Activated CD4-positive, CD25-positive, alpha-beta regulatory T cell treated with anti-CD3 and anti-CD28 coated beads, Interleukin-2, amount 50 U/mL, for 24 hours (primary cell): ENCODE results near the gene SKI.

Experiments used
- ATAC-seq, 2 donors: fragments of 150-1000 bp; cut with Tn5 transposase; one replicate each; pipeline ENCODE4 v1.10.0; 2021; ENCODE audit warnings: mild to moderate bottlenecking in 1 of 2, moderate library complexity in 1 of 2

The SKI gene

DNA sequence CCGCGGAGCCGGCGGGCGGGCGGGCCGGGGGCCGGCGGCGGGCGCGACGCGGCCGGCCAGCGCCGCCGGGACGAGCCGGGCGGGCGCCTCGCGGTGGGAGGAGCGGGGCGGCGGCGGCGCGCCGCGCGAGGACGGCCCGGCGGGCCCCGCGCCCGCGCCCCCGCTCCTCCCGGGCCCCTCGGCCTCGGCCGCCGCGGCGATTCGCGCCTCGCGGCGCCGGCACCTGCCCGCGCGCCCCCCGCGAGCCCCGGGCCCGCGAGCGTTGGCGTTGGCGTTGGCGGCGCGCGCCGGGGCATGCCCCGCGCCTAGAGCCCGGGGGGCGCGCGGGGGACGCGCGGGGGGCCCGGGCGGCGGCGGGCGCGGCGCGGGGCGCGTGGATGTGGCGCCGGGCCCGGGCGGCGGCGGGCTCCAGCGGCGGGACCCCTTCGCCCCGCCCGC is at the start of gene SKI:
SKI (plus strand) TSS at position 163 of the 438 bp plus-strand sequence. CDS start 448 bp downstream, outside the sequence.
- no peak for ATAC-seq

DNA sequence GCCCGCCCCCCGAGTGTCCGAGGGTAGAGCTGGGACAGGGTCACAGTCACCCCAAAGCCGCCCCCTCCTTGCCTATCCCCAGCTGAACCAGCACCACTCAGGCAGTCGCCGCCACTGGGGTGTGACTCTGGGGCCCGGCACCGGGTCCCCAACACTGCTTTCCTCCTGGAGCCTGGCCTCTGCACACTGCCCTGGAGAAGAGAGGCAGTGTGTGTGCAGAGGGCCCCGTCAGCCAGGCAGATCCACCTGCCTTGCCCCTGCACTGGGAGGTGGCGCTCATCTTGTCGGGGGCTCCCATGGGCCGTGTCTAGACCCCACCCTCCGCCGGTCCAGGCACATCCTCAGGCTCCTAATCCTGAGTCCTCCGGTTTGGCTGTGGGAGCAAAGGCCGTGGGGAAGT is 49.2 kb upstream of the SKI start:
- ATAC-seq = no peak

DNA sequence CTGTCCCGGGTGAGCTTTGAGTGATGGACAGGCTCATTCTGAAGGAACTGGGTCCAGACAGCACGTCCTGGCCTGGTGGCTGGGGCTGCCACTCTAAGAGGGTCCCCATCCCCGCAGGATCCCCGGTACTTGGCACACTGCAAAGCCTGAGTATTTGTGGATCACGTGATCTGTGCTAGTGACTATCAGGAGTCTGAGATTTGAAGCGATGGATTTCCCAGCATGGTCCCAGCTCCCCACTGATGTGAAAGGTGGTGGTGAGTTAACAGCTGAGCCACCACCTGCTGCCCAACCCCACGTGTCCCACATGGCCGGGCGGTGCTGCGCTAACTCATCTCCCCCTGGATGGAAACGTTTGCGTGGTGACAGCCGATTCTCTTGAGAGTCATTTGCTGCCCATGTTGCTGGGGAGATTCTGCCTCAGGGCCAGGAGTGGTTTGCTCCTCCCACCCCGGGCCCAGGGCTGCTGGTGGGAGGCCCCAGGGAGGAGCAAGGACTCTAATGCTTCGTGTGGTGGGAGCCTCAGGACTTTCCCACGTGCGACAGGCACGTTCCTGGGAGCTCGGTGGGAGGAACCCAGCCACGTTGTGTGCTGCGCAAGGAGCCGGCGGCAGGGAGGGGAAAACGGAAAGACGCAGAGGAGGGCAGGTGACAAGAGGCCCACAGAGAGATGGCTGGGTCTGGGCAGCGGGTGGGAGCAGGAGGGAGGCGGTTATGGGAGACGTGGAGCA is 48.7 kb upstream of the SKI start:
- ATAC-seq = no peak

DNA sequence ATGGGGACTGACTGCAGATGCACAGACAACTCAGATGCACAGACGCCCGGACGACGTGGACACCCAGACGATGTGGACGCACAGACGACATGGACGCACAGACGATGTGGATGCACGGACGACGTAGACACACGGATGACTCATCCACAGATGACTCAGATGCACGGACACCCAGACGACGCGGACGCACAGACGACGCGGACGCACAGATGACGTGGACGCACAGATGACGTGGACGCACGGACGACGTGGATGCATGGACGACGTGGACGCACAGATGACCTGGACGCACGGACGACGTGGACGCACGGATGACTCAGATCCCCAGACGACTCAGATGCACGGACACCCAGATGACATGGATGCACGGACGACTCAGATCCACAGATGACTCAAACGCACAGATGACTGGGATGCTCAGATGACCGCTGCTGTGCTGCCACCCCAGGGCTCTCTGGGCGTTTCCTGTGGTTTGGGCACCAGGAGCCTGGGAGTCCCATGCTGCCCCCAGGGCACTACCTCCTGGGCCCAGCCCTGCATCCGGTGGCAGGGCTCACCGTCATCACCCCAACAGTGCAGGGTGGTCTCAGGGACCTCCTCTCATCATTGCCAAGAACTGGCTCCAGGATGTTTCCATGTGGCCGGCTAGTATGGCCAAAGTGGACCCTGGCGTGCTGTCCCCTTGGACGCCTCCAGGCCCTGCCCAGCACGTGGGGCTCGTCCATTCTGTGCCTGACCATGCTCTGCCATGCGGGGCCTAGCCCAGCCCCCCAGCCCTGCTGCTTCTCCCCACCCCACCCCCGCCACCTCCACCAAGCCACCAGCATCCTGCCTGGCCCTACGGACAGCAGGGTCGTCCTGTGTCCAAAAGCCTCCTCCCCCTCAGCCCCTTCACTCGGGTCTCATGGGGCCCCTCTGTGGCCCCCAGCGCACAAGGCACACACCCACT is 47.5 kb upstream of the SKI start:
- ATAC-seq = no peak

DNA sequence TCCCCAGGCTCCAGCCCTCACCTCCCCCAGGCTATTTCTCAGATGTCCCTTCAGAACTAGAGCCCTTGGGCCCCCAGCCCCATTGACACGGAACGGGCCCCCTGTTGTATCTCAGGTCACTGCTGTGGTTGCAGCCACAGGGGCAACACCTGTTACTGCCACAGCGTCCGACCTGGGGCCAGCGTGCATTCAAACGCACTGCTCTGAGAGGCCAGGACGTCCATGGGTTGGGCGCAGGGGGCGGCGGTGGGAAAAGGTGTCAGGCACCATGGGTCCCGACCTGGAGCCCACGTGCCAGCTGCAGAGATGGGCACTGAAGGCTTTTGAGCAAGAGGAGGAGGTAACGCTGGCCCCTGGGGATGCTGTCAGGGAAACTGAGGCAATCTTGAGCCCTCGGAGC is 46.8 kb upstream of the SKI start:
- no peak for ATAC-seq

DNA sequence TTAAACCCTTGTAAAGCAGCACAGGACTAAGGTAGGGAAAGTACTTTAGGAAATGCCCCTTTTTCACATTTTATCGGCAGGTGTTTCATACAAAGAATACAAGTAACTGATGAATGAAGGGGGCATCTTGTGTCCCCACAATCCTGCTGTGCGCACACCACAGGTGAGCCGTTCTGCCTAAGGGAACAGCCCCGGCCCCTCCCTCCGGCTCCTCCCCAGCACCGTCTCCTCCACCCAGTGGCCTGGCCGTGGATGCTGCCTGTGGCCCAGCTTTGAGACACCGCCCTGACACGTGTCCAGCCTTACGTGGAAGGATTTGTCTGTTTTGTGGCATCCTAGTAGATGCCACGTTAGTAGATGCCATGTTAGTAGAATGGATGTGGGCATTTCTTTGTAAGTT is 46.4 kb upstream of the SKI start:
- ATAC-seq = no peak

DNA sequence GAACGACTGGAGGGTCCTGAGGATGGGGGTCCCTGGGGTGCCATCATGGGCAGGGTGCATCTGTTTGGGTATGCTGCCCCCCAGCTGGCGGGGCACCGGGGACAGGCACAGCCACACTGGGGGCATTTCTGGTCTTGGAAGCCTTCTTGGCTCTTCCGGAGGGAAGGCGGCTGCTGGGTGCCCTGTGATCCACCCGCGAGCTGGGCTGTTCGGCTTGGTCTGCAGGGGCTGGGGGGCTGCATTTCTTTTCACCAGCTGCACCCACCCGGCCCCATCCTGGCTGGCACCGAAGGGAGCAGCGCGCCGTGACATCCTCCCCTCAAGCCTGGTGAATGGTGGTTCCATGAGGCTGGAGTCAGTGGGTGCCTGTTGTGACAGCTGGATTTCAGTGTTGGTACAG is 45.7 kb upstream of the SKI start:
- no peak for ATAC-seq

DNA sequence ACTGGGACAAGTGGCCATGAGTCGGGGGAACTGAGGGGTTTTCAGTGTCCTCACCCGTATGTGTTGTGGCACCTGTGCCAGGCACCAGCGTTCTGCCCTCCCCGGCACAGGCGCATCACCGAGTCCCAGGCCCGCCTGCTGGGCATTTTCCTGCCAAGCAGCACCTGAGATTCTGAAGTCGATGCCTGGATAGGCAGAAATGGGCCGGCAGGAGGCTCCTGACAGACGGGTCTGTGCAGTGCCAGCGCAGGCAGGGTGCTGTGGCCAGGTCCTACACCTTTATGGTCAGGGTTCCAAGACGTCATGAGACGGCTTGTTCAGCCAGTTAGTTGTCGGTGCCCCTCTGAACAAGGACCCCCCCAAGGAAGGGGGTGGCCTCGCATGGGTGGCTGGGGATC is 44.2 kb upstream of the SKI start:
- ATAC-seq = no peak

DNA sequence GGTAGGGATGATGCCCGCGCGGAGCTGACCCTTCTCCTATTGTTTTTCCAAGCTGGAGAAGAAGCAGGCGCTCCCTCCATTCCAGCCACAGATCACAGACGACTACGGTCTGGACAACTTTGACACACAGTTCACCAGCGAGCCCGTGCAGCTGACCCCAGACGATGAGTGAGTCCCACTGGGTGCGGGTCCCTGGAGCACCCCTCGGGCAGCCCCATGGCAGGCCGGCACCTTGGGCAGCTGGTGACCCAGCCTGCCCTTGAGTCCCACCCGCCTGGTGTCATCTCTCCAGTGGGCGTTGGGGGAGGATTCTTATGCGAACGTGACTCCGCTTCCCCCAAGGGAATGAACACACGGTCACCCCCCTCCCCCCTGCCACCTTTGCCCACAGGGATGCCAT is 43.6 kb upstream of the SKI start:
- ATAC-seq = no peak

DNA sequence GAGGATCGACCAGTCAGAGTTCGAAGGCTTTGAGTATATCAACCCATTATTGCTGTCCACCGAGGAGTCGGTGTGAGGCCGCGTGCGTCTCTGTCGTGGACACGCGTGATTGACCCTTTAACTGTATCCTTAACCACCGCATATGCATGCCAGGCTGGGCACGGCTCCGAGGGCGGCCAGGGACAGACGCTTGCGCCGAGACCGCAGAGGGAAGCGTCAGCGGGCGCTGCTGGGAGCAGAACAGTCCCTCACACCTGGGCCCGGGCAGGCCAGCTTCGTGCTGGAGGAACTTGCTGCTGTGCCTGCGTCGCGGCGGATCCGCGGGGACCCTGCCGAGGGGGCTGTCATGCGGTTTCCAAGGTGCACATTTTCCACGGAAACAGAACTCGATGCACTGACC is 43.2 kb upstream of the SKI start:
- no peak for ATAC-seq

DNA sequence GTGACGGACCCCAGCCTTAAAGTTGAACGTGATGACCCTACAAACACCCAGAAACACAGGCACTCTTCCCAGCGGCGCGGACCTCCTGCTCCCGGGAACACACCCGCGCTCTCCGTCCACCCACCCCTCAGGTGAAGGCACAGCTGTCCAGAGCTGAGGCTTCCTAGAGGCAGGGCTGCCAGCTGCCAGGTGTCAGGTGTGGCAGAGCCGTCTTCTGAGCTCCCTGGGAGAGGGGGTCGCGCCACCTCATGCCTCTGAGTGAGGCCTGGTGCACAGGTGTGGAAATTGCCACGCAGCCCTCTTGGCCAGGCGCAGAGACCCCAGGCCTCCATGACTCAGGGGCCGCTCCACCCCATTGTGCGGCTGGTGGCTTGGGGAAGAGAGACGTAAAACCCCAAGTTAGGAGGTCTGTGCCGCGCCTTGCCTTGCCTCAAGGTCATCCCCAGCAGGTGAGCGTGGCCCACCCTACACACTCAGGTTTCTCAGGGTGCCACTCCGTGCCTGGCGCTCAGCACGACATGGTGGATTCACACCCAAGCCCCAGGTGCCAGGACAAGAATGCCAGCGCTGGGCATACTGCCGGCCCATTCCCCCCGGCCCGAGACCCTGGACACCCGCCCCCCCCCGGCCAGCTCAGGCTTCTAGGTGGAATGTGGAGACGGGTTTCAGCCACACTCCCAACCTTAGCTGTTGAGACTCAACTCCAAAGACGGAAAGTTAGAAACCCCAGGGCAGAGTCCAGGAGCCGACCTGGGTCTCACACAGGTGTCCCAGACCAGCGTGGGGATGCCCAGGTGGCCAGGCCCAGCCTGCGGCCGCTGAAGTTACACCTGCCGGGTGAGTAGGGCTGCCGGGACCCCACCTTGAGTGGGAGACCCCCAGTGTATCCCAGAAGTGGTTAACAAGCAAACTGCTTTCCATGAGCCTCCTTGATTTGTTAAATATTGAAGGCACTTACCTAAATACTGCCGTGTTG is 42.0 kb upstream of the SKI start:
- ATAC-seq = no peak

DNA sequence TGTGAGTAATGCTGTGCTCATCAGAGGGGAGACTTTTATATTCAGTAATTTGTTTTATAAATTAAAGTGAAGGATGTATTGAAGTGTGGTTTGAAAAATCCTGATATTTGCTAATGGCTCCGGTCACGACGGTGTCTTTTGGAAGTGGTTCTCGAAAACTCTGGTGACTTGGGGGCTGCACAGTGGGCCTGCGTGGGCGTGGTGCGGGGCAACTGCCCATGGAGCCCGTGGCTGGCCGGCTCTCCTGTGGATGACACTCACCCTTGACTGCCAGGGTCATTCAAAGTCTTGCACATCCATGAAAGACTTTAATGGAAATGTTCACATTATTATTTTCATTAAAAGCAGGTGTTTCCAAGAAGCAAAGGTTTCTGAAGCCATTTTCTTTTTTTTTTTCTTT is 41.2 kb upstream of the SKI start:
- no peak for ATAC-seq

DNA sequence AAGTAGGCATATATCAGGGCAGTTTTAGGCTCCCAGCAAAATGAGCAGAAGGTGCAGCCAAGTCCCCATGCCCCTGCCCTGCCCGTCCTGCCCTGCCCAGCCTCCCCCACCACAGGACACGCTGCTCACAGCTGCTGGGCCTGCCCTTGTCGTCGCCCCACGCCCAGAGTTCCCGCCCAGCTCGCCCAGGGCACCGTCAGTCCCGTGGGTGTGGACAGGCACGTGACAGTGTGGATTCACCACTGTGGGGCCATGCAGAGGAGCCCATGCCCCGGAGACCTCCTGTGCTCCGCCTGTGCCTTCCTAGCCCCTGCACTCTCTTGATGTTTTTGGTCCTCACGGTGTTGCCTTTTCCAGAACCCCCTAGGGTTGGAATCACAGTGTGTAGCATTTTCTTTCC is 40.5 kb upstream of the SKI start:
- no peak for ATAC-seq

DNA sequence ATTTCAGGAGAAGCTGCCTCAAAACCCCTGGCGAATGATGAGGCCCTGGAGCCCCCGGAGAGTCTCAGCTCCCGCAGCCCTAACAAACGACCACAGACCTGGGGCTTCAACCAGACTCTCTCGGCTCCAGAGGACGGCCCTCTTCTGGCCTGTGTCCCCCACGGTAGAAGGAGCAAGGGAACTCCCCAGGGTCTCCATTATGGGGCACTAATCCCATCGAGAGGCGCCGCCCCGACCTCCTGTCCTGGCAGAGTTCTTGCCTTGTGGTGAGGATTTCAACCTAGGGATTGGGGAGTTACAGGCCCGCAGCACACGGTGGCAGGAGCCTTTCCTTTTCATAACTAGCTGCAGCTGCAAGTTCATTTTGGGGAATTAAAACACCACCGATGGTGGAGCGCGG is 39.8 kb upstream of the SKI start:
- ATAC-seq = no peak

DNA sequence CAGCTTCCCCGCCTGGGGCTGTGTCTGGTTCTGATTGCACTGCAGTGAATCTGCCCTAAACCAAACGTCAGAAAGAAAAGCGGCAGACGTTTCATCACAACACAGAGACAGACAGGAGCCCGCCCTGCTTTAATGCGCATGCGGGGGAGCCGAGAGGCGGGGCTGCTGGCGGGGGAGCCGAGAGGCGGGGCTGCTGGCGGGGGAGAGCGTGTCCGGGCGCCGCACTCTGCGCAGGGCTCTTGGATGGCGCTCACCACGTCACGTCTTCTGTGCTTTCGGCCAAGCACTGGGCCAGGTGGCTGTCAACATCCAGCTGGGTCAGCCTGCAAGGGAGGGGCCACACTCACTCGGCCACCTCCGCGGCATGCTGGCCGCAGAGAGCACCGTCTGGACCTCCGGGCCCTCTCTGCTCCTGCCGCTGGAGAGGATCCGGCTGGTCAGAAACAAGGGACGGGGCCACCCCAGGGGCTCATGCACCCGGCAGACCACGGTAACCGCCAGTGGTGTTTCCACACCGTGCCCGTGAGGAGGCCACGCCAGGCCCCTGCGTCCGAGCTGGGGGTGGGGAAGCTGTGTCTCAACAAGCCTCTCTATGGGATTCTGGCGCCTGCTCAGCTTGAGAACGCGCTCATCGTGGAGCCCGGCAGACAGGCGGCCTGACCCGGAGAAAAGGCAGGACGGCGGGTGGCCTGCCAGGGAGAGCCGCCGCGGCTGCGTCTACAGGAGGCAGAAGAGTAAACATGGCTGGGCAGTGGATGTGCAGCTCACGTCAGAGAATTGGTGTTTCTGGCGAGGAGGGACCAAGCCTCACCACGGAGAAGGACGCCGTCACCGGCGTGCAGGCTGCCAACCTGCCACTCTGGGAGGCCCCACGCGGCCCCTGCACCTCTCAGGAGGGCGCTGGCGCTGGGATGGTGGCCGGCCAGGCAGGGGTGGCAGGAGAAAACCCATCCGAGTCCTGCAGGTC is 38.4 kb upstream of the SKI start:
- peak; percentile 91 to 93 for ATAC-seq

DNA sequence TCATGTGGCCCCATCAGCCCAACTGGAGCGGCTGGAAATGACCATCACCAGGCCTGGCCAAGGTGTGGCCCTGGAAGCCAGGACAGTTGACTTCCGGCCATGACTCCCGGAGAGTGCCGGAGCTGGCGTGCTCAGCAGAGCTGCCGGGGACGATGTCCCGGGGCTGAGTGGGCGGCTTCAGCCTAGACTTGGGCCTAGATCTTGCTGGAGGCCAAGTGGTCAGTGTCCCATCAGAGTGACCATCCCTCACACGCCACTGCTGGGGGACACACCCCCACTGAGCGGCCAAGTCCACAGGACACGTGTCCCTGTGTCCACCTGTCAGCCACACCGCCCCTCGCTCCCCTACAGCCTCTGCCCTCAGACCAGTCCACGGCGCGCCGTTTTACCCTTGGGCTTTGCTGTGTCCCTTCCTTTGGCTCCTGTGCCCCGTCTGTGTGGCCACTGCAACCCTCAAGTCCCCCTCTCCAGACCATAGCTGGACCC is 37.6 kb upstream of the SKI start:
- ATAC-seq = no peak

DNA sequence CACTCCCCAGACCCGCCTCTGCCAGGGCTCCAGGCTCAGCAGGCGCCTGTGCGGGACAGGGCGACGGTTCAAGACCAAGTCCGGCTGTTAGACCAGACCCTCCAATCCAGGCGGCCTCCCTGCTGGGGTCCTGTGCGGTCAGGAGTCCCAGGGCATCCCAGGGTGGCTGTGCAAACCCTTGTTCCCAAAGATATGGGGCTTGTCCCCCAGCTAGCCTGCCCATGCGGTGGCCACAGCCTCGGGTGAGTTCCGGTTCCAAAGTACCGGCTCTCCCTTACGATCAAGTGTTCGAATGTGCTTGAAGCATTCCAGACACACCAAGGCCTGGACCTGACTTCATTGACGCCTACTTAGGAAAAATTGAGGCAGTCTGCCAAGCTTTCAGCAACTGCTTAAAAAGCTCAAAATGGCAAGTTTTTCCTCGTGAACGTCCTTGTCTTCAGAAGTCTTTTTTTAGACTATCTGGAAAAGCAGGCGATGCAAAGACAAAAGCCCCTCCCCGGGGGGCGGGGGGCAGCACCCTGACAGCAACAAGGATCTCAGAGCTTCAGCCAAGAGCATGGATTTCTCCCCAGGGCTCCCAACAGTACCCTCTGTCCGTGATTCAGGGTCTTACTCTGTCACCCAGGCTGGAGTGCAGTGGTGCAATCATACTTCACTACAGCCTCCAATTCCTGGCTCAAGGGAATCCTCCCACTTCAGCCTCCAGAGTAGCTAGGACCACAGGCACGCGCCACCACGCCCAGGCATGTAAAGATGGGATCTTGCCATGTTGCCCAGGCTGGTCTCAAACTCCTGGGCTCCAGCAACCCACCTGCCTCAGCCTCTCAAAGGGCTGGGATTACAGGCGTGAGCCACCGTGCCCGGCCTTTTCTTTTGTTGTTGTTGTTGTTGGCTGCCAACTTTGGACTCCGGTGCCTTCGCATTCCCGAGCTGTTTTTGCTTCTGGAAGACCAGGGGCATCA is 35.8 kb upstream of the SKI start:
- ATAC-seq = no peak

DNA sequence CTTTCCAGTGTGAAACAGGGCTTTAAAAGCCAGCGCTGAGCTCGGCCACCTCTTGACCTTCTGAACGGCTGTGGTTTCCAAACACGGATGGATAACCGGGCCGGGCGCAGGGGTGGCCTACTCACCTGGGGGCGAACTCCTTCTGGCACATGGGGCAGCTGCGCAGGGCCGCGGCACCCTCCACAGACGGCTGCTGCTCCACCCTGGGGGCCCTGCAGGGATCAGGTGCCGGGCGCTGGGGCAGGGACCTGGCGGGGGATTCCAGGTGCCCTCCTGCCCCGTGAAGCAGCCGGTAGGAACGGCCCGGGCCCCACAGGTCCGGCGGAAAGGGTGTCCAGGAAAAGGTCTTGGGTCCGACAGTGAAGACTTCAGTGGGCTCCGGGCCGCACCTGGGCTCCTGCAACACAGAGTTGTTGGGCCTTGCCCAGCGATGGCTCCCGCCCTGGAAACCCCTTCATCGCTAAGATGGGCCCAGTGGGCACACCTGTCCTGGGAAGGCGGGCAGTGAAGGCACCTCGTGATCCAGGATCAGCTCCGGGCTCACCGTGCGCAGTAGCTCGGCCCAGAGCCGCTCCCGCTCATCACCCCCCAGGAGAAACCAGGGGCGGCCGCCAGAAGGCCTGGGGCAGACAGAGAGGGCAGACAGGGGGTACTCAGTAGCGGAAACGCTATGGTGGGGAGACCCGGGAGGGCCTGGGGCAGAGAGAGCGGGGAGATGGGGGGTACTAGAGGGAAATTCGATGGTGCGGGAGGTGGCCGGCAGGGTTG is 34.4 kb upstream of the SKI start:
- no peak for ATAC-seq

DNA sequence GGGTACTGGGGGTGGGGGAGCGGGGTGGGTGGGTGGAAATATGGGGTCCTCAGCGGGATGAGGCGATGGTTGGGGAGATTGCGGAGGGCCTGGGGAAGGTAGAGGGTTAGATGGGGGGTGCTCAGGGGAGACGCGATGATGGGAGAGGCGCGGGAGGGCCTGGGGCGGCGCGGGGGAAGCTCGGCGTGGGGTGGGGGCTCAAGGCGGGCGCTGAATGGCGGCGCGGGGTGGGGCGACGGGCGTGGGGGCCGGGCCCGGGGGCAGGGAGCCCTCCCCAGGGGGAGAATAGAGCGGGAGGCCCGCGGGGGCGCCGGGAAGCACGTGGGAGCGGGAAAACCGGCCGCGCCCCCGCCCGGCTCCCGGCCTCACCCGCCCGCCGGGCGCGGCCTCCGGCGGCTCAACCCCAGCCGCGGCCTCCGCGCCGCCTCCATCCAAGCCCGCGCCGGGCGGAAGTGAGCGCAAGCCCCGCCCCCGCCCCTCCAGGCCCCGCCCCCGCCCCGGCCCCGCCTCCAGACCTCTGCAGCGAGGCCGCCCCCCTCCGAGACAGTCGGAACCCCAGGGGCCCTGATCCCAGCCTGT is 33.7 kb upstream of the SKI start, which contains the start of gene FAAP20:
FAAP20 (minus strand) TSS at position 454 of the 579 bp plus-strand sequence; CDS start at position 431, 23 bp downstream.
- peak; percentile 54 to 57 for ATAC-seq
